Epithelial cell of esophagus (primary cell): ENCODE data around the gene SEC61A1.
A peak's percentile ranks its signal among the peaks of the same experiment; 100 is the strongest.

ENCODE experiments used
- DNase-seq: peaks from one replicate; pipeline ENCODE4 v3.0.0; 2010; ENCODE audit warnings: low read depth
- H3K4me3 ChIP-seq: 2 replicates; pipeline ENCODE4 v1.5.1; 2011; ENCODE audit warnings: mild to moderate bottlenecking, low read length, control low read depth
- CTCF ChIP-seq: IDR thresholded peaks from 2 replicates; pipeline ENCODE4 v1.5.1; 2011; ENCODE audit warnings: low read depth, mild to moderate bottlenecking, low read length, control low read depth, inconsistent platforms; ENCODE audit not compliant: insufficient read depth; ENCODE audit errors: missing control alignments

SEC61A1 gene

GRCh38 chr3:128056258-128056657 is 4.0 kb downstream of the SEC61A1 start:
- H3K4me3 ChIP-seq = no peak overlapping the region
- no peak for DNase-seq
- TF ChIP-seq CTCF = no peak

- peak; percentile 88 for DNase-seq
- no peak overlapping the region for H3K4me3 ChIP-seq
- no peak for TF ChIP-seq CTCF
Observed at GRCh38 chr3:128060473-128061381, 8.5 kb downstream of the SEC61A1 start.

GRCh38 chr3:128062033-128062745 is 10.0 kb downstream of the SEC61A1 start:
- no peak for TF ChIP-seq CTCF
- DNase-seq = no peak
- no peak overlapping the region for H3K4me3 ChIP-seq

GRCh38 chr3:128063865-128064264 is 11.6 kb downstream of the SEC61A1 start:
- no peak overlapping the region for H3K4me3 ChIP-seq
- DNase-seq = no peak
- TF ChIP-seq CTCF = no peak

- DNase-seq = no peak
- H3K4me3 ChIP-seq = no peak overlapping the region
- no peak for TF ChIP-seq CTCF
Observed at GRCh38 chr3:128064962-128065361, 12.7 kb downstream of the SEC61A1 start.

- H3K4me3 ChIP-seq = no peak overlapping the region
- no peak for TF ChIP-seq CTCF
- DNase-seq = no peak
Observed at GRCh38 chr3:128066114-128066513, 13.9 kb downstream of the SEC61A1 start.
